GM12892 (cell line): ENCODE data around the gene TMEM259.

Experiments used
- POLR2A ChIP-seq: IDR thresholded peaks from 2 replicates; pipeline ENCODE4 v1.6.1; 2011; ENCODE audit warnings: low read depth, low read length, control low read depth
- POLR2AphosphoS5 ChIP-seq: IDR thresholded peaks from 2 replicates; pipeline ENCODE4 v1.6.1; 2011; ENCODE audit warnings: low read depth, low read length, control low read depth

DNA sequence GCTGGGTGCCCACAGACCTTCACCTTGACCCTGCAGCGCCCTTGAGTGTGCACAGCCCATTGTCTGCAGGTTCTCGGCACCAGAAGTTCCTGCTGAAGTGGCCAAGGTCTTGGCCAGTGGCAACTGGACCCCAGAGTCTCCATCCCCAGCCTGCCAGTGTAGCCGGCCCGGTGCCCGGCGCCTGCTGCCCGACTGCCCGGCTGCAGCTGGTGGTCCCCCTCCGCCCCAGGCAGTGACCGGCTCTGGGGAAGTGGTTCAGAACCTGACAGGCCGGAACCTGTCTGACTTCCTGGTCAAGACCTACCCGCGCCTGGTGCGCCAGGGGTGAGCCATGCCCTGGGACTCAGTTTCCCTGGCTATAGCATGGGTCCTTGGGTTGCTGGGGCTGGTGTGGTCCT, 34.1 kb upstream of the TMEM259 start:
- TF ChIP-seq POLR2AphosphoS5 (no peak), POLR2A (no peak)
